Omental fat pad (tissue), 4 donors: Measurements from ENCODE around the gene JAML. TPM values are rescaled to one million over a fixed set of nuclear protein-coding genes. Genes with fewer than 3 reads are reported as not detected.

Experiments
- ATAC-seq: fragments of 150-250 bp; one replicate; pipeline ENCODE4 v1.9.1; 2016; ENCODE audit warnings: mild to moderate bottlenecking, moderate library complexity; ENCODE audit not compliant: low FRiP score
- DNase-seq: peaks from one replicate; pipeline ENCODE4 v3.0.0-alpha.2; 2019; ENCODE audit warnings: low spot score
- total RNA-seq, 4 donors: library from RNA; depleted of rRNA; stranded (reverse); fragments of >200 nt; gene quantifications; one replicate each; pipeline ENCODE4 v1.1.0, GENCODE V29; 2016
- TF ChIP-seq, protein P1 (sequence below), 3 donors: fragments of 450-650 bp; IDR thresholded peaks; one replicate each; pipeline ENCODE4 v1.5.1; 2016 to 2017; ENCODE audit warnings: antibody characterized with exemption in 3 of 3, mild to moderate bottlenecking in 3 of 3, moderate library complexity in 2 of 3

Gene JAML
- total RNA-seq, 4 donors from 2014 or later, result 9.9 to 35.9 (median 13.7) TPM

DNA sequence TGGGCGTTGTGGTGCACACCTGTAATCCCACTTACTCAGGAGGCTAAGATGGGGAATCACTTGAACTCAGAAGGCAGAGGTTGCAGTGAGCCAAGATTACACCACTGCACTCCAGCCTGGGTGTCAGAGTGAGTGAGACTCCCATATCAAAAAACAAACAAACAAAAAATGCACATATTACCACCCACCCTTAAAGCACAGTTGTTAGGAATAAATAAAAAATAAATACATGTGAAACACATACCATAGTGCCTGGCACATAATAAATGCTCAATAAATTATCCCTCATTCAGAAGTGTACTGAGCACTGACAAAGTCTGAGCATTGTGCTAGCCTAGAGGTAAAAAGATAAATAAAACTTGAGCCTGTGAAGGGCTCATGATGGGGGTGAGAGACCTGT lies 9.0 kb upstream of the JAML start:
- TF ChIP-seq, protein P1, sequence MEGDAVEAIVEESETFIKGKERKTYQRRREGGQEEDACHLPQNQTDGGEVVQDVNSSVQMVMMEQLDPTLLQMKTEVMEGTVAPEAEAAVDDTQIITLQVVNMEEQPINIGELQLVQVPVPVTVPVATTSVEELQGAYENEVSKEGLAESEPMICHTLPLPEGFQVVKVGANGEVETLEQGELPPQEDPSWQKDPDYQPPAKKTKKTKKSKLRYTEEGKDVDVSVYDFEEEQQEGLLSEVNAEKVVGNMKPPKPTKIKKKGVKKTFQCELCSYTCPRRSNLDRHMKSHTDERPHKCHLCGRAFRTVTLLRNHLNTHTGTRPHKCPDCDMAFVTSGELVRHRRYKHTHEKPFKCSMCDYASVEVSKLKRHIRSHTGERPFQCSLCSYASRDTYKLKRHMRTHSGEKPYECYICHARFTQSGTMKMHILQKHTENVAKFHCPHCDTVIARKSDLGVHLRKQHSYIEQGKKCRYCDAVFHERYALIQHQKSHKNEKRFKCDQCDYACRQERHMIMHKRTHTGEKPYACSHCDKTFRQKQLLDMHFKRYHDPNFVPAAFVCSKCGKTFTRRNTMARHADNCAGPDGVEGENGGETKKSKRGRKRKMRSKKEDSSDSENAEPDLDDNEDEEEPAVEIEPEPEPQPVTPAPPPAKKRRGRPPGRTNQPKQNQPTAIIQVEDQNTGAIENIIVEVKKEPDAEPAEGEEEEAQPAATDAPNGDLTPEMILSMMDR (IDR thresholded peaks at IDR 0.05), result no peak

DNA sequence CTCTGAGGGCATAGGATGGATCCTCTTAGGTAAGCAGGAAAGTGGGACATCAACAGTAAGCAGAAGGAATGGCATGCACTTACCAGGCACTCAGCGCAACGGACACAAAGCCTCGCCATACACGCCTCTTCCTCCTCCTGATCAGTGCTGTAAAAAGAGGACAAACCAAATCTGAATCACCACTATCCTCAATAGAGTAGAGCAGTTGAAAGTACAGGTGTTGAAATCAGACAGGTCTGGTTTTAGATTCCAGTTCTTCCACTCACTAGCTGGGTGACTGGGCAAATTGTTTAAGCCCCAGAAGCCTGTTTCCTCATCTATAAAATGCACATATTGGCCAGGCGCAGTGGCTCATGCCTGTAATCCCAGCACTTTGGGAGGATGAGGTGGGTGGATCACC lies 8.6 kb upstream of the JAML start:
- ATAC-seq (no peak), DNase-seq (no peak)
- TF ChIP-seq, protein P1 (IDR thresholded peaks at IDR 0.05), result no peak

More for the DNA sequence above, 9.0 kb upstream of the JAML start:
- no peak for DNase-seq
- ATAC-seq, result no peak

DNA sequence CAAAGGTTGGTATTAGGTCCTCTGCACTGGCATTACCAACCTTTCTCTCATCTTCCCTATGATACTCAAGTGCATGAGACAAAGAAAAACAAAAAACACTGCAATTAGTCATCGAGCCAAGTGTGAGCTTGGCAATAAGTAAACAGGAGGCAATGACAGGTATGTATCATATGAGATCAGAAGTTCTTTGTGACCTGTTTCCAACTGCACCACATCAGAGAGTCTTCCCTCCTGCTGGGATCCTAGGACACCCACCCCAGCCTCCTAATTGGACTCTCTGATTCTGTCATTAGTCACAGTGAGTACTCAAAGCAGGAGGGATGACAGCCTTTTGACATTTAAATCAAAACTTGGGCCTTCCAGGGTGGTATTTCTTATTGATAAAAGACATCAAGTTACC lies 7.8 kb upstream of the JAML start:
- no peak for ATAC-seq
- no peak for DNase-seq
- TF ChIP-seq, protein P1 (IDR thresholded peaks at IDR 0.05), result no peak

DNA sequence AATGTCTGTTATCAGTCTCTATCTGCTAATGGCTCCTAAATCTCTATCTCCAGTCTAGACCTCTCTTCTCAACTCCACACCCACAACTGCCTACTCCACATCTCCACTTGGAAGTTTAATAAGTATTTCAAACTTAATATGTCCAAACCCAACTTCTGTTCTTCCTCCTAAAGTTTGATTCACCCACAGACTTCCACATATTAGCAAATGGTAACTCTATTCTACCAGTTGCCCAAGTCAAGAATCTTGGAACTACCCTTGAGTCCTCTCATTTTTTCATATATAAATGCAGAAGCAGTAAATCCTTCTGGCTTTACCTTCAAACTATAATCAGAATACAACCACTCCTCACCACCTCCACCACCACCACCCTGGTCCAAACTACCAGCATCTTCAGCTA lies 6.7 kb upstream of the JAML start:
- ATAC-seq, result no peak
- TF ChIP-seq, protein P1 (IDR thresholded peaks at IDR 0.05), result no peak
- DNase-seq, result no peak

DNA sequence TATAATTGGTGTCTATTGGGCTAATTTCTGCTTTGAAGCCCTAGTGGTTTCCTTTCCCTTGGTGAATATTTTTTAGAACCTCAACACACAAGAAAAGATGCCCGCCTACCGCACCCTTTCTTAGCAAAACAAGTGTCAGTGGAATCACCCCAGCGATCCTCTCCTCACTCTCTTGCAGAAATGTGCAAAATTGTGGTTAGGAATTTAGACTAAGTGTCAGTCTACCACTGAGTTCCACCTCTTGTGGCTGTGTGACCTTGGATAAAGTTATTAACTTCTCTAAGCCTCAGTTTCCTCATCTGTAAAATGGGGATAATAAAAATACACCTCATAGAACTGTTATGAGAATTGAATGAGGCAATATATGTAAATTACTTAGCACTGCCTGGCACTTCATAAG lies 5.3 kb upstream of the JAML start:
- TF ChIP-seq, protein P1 (IDR thresholded peaks at IDR 0.05), result no peak
- DNase-seq (no peak), ATAC-seq (no peak)

DNA sequence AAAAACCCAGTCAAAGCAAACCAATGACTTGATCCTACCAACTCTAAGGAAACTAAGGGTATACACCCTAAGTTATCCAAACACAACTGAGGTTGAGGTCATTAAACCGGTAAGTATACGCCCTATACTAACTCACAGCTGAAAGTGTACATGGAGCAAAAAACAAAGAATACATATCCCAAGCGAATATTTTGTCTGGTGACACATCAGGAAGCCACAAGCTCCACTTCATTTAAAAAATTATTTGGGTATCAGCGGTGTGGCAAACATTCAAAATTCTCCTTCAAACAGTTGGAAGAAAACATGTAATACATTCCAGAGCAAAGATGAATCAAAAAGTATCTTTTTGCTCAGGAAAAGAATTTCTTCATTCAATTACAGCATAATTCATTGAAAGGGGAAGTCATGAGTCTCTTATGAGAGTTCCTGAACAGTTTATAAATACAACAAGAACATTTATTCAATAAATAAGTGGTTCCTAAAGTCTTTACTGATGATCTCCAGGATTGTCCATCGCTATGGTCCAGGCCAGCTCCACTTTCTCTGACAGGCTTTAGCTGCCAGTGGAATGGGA lies 4.5 kb upstream of the JAML start:
- no peak for ATAC-seq
- TF ChIP-seq, protein P1 (IDR thresholded peaks at IDR 0.05), result no peak
- DNase-seq, result no peak
